CD4-positive, CD25-positive, alpha-beta regulatory T cell (primary cell): ENCODE results near the gene METTL9. TPM values are rescaled to one million over a fixed set of nuclear protein-coding genes. Genes with fewer than 3 reads are reported as not detected.

ENCODE experiments used
- ATAC-seq, 2 donors: fragments of 150-1000 bp; cut with Tn5 transposase; one replicate each; pipeline ENCODE4 v1.10.0; 2021; ENCODE audit warnings: low read depth in 2 of 2, moderate number of reproducible peaks in 2 of 2, moderate library complexity in 1 of 2
- DNase-seq, 3 donors: peaks; one replicate each; pipeline versions ENCODE4 v3.0.0 to v3.0.0-alpha.2; 2012 to 2022; ENCODE audit warnings: mixed read lengths in 1 of 3
- H3K27ac ChIP-seq: one replicate; pipeline ENCODE4 v1.7.0; 2013; ENCODE audit warnings: mild to moderate bottlenecking, low read length; ENCODE audit not compliant: insufficient read depth, poor library complexity, severe bottlenecking
- H3K27me3 ChIP-seq: one replicate; pipeline ENCODE4 v1.7.0; 2013; ENCODE audit warnings: low read length; ENCODE audit not compliant: control insufficient read depth, insufficient read depth
- H3K36me3 ChIP-seq: one replicate; pipeline ENCODE4 v1.7.0; 2013; ENCODE audit warnings: mild to moderate bottlenecking, low read length, moderate library complexity; ENCODE audit not compliant: control insufficient read depth, insufficient read depth
- H3K4me1 ChIP-seq: 2 replicates; pipeline ENCODE4 v1.7.0; 2013; ENCODE audit warnings: mild to moderate bottlenecking, low read length; ENCODE audit not compliant: insufficient read depth, control insufficient read depth, poor library complexity, severe bottlenecking
- H3K4me3 ChIP-seq: one replicate; pipeline ENCODE4 v1.7.0; 2013; ENCODE audit warnings: low read depth, mild to moderate bottlenecking, low read length, moderate library complexity
- H3K9me3 ChIP-seq, 2 experiments: 1 replicate in 1 of 2; 2 replicates in 1 of 2; pipeline ENCODE4 v1.7.0; 2013; ENCODE audit warnings: low read length in 2 of 2, mild to moderate bottlenecking in 1 of 2, moderate library complexity in 1 of 2; ENCODE audit not compliant: control insufficient read depth in 2 of 2
- H3K27ac Mint-ChIP-seq, 3 donors: one replicate each; pipeline ENCODE4 v1.8.0; 2020 to 2022; ENCODE audit warnings: mild to moderate bottlenecking in 3 of 3, mixed read lengths in 3 of 3, moderate library complexity in 2 of 3
- H3K27me3 Mint-ChIP-seq: one replicate; pipeline ENCODE4 v1.8.0; 2022; ENCODE audit warnings: mild to moderate bottlenecking, mixed read lengths
- H3K36me3 Mint-ChIP-seq: one replicate; pipeline ENCODE4 v1.8.0; 2020; ENCODE audit warnings: mixed read lengths
- H3K4me1 Mint-ChIP-seq, 4 donors: one replicate each; pipeline ENCODE4 v1.8.0; 2020 to 2022; ENCODE audit warnings: mixed read lengths in 4 of 4, mild to moderate bottlenecking in 1 of 4
- H3K4me3 Mint-ChIP-seq, 4 donors: one replicate each; pipeline ENCODE4 v1.8.0; 2020 to 2022; ENCODE audit warnings: mild to moderate bottlenecking in 4 of 4, mixed read lengths in 4 of 4, moderate library complexity in 3 of 4
- H3K9me3 Mint-ChIP-seq, 7 donors: one replicate each; pipeline ENCODE4 v1.8.0; 2020 to 2022; ENCODE audit warnings: mixed read lengths in 7 of 7, mild to moderate bottlenecking in 3 of 7, moderate library complexity in 2 of 7
- polyA plus RNA-seq, 4 donors: library from polyadenylated mRNA; unstranded; fragments of 300-500 nt; fragmentation: Illumina TruSeq; gene quantifications; one replicate each; pipeline ENCODE4 v1.2.3, GENCODE V29; 2021
- total RNA-seq: library from RNA; stranded (reverse); gene quantifications from one replicate; pipeline ENCODE4 v1.2.3, GENCODE V29; 2022

The METTL9 gene
- total and polyA plus RNA-seq, 5 donors from 2014 or later, result 69.9 to 141 (median 116) TPM

DNA sequence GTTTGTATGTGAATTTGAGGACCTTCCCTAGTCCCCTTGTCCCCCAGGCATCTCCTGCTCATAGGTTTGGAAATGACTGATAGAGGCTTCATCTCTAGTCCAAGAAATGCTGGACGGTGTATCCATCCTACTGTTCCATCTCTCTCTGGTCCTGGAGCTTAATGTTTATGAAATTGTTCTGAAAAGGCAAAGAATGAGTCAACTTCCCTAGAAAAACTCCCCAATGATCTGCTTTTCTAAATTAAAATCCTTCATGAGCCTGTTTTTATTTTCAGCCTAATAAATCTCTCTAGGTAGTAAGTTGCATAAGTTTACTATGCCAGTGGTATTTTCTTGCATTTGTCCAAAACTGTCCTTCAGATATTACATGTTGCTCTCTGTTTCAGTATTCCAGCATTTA, 55.1 kb downstream of the METTL9 start:
- DNase-seq, result no peak
- no peak for ATAC-seq
- Mint-ChIP-seq H3K27me3 (no peaks in the 10 kb centered on the region), H3K36me3 (peaks cover 12% of the 10 kb centered on the region), H3K9me3 (no peaks in the 10 kb centered on the region), H3K4me3 (no peak overlapping the region), H3K4me1 (peaks cover 18 to 38% (median 24%) of the 10 kb centered on the region in 4 donors), H3K27ac (peak overlapping the region in 1 of 3 donors; percentile 22)
- no peak overlapping the region for H3K4me3 ChIP-seq
- H3K36me3 ChIP-seq, result peaks cover 20% of the 10 kb centered on the region
- H3K27ac ChIP-seq, result no peak overlapping the region
- H3K27me3 ChIP-seq, result no peaks in the 10 kb centered on the region
- peaks cover 11% of the 10 kb centered on the region for H3K4me1 ChIP-seq
- no peaks in the 10 kb centered on the region for H3K9me3 ChIP-seq

DNA sequence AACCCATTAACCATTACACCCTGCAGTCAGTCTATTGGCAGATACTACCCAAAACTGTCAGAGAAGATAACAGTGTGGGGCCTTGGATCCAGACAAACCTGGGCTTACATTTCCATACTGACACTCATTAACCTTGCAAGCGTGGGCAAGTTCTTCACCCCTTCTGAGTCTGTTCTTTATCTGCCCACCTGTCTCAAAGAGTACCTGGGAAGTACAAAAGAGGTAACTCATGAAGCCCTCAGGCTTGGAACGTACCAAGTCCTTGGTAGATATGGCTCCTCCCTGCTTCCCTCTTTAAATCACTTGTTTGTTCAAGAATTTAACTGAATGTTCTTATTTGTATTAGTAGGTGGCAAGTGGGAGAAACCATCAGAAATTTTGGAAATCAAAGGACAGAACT, 55.5 kb downstream of the METTL9 start:
- Histone ChIP-seq H3K27ac (no peak overlapping the region), H3K4me1 (peaks cover 11% of the 10 kb centered on the region), H3K36me3 (peaks cover 20% of the 10 kb centered on the region), H3K9me3 (no peaks in the 10 kb centered on the region), H3K4me3 (no peak overlapping the region), H3K27me3 (no peaks in the 10 kb centered on the region)
- peaks cover 22 to 39% (median 26%) of the 10 kb centered on the region in 4 donors for H3K4me1 Mint-ChIP-seq
- H3K4me3 Mint-ChIP-seq, result no peak overlapping the region
- ATAC-seq (no peak), DNase-seq (no peak)
- peaks cover 12% of the 10 kb centered on the region for H3K36me3 Mint-ChIP-seq
- no peaks in the 10 kb centered on the region for H3K9me3 Mint-ChIP-seq
- H3K27ac Mint-ChIP-seq, result peak overlapping the region in 2 of 3 donors; percentile 22 to 66
- no peaks in the 10 kb centered on the region for H3K27me3 Mint-ChIP-seq

DNA sequence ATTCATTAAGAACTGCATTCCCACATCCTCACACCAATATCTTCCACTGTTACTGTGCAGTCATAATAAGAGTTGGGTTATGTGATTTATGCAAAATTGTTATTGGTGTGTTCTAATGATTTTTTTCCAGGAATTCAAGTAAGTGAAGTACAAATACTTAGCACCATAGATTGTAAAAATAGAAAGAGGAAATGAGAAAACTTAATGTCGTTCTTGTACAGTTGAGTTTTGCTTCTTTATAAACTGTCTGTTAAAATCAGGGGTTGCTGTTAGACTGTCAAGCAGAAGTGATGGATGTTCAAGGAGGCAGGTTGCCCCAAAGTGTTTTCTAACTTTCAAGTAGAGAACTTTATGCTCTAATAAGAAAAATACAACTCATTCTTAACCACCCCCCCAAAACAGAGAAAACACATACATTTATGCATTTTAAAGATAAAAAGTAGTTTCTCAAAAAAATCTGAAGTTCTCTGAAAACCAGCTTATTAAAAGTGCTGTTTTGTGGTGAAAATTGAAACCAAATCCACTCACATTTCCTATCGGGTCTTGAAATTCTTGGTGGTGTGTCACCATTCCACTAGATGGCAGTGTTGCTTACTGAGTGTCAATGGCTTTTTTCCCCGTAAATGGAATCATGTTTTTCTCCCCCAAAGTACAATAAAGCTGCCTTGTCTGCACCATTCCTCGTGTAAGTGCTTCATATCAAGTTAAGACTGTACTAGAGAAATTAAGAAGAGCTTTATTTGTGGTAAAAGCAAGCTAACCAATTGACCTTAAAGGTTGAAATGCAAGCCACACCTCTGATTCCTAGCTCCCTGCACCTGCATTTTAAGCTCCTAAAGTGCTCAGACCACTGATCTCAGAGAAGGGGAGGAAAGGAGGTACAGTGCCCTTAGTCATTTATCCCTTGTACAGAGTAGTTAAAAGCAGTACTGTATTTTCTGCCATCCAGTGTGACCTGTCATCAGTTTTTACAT, 57.7 kb downstream of the METTL9 start:
- DNase-seq (peak; percentile 39 to 76 (median 64)), ATAC-seq (peak in 1 of 2 donors; percentile 27)
- Mint-ChIP-seq H3K27ac (peak overlapping the region; percentile 33 to 85 (median 66)), H3K9me3 (no peaks in the 10 kb centered on the region), H3K36me3 (peaks cover 12% of the 10 kb centered on the region), H3K27me3 (no peaks in the 10 kb centered on the region), H3K4me3 (peak overlapping the region in 2 of 4 donors; percentile 32 to 55), H3K4me1 (peaks cover 28 to 52% (median 40%) of the 10 kb centered on the region in 4 donors)
- Histone ChIP-seq H3K36me3 (peaks cover 20% of the 10 kb centered on the region), H3K9me3 (no peaks in the 10 kb centered on the region), H3K27ac (peak overlapping the region; percentile 54), H3K4me3 (peak overlapping the region; percentile 63), H3K4me1 (peaks cover 23% of the 10 kb centered on the region), H3K27me3 (no peaks in the 10 kb centered on the region)

DNA sequence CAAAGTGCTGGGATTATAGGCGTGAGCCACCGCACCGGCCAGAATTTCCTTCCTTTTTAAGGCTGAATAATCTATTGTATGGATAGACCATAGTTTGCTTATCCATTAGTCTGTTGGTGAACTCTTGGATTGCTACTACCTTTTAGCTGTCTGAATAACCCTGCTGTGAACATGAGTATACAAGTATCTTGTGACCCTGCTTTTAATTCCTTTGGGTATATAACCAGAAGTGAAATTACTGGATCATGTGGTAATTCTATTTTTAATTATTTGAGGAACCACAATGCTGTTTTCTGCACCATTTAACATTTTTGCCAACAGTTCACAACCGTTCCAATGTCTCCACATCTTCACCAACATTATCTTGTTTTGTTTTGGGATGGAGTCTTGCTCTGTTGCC, 59.7 kb downstream of the METTL9 start:
- Histone ChIP-seq H3K4me1 (peaks cover 28% of the 10 kb centered on the region), H3K27me3 (no peaks in the 10 kb centered on the region), H3K36me3 (peaks cover 16% of the 10 kb centered on the region), H3K4me3 (no peak overlapping the region), H3K9me3 (no peaks in the 10 kb centered on the region), H3K27ac (no peak overlapping the region)
- H3K4me3 Mint-ChIP-seq, result no peak overlapping the region
- H3K36me3 Mint-ChIP-seq, result peaks cover 12% of the 10 kb centered on the region
- H3K27ac Mint-ChIP-seq, result peak overlapping the region in 1 of 3 donors; percentile 43
- ATAC-seq (no peak), DNase-seq (no peak)
- peaks cover 9% of the 10 kb centered on the region for H3K27me3 Mint-ChIP-seq
- peaks cover 32 to 57% (median 45%) of the 10 kb centered on the region in 4 donors for H3K4me1 Mint-ChIP-seq
- H3K9me3 Mint-ChIP-seq, result no peaks in the 10 kb centered on the region

DNA sequence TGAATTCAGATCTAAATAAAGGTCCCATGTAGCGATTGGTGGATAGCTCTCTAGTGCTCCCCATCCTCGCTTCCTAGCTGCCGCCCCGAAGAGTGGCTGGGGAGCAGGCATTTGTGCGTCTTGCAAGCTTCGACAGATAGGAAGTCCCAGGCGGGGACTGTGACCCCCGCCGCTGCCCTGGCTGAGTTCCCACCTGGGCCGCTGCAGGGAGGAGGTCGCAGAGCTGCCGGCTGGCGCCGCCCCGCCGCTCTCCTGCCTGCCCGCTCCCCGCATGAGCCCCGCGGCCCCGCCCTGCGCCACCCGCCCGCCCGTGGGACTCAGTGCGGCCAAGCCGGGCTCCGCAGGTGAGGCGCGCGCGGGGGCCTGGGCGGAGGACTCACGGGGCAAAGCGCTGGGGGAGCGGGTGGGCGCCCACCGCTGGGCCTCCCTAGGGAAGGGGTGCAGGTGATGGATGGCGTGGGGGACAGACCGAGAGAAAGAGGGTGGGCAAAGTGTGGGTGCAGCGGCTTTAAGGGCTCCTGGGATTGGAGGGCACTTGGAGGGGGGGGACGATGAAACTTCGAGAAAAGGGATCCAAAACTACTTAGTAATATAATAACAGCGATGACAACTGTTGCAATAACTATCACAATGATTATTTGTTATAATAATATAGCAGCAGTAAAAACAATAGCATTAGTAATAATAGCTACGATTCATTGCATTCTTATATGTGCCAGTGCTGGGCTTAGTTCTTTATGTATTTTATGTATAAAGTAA, 64.7 kb downstream of the METTL9 start, which contains the start of gene OTOA:
Gene OTOA, plus strand, starts transcription at position 80 of the 759 bp plus-strand sequence. CDS start 14,547 bp downstream, outside the sequence.
- Mint-ChIP-seq H3K4me3 (peak within 1 kb of the TSS; percentile 63 to 85 (median 72)), H3K36me3 (no peaks in the 10 kb centered on the region), H3K9me3 (no peaks in the 10 kb centered on the region), H3K27ac (no peak within 1 kb of the TSS), H3K27me3 (peaks cover 20% of the 10 kb centered on the region), H3K4me1 (peaks cover 12 to 35% (median 26%) of the 10 kb centered on the region in 4 donors)
- H3K9me3 ChIP-seq, result no peaks in the 10 kb centered on the region
- H3K36me3 ChIP-seq, result no peaks in the 10 kb centered on the region
- peak; percentile 39 to 55 for ATAC-seq
- no peak within 1 kb of the TSS for H3K4me3 ChIP-seq
- DNase-seq, result peak in 2 of 3 donors; percentile 8 to 17
- H3K4me1 ChIP-seq, result peaks cover 19% of the 10 kb centered on the region
- H3K27ac ChIP-seq, result no peak within 1 kb of the TSS
- H3K27me3 ChIP-seq, result no peaks in the 10 kb centered on the region

DNA sequence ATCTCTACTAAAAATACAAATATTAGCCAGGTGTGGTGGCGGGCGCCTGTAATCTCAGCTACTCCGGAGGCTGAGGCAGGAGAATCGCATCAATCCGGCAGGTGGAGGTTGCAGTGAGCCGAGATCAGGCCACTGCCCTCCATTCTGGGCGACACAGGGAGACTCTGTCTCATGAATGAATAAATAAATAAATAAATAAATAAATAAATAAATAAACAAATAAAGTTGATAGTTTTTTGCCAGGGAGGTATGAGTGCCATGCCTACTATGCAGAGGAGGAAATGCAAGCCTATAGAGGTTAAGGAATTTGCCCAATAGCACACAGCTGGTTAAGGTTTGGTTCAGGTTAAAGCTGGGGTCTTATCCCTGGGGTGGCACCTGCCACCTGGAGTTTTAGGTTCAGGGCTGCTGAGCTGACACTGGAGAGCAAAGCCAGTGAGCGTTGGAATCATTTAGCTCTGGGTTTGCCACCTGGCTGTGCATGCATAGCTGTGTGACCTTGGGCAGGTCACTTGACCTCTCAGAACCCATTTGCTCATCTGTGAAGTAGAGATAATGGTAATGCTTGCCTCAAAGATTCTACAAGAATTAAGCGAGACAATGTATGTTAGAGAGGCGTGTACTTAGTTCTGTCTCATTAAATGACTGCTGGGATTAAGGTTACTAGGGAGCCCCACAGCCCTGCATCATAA, 65.6 kb downstream of the METTL9 start:
- no peak overlapping the region for H3K4me3 ChIP-seq
- H3K27ac ChIP-seq, result no peak overlapping the region
- H3K36me3 ChIP-seq, result no peaks in the 10 kb centered on the region
- DNase-seq (no peak), ATAC-seq (no peak)
- H3K27me3 ChIP-seq, result no peaks in the 10 kb centered on the region
- Mint-ChIP-seq H3K4me3 (no peak overlapping the region), H3K4me1 (peaks cover 12 to 31% (median 22%) of the 10 kb centered on the region in 4 donors), H3K27me3 (peaks cover 21% of the 10 kb centered on the region), H3K36me3 (no peaks in the 10 kb centered on the region), H3K9me3 (no peaks in the 10 kb centered on the region), H3K27ac (no peak overlapping the region)
- peaks cover 19% of the 10 kb centered on the region for H3K4me1 ChIP-seq
- H3K9me3 ChIP-seq, result no peaks in the 10 kb centered on the region

DNA sequence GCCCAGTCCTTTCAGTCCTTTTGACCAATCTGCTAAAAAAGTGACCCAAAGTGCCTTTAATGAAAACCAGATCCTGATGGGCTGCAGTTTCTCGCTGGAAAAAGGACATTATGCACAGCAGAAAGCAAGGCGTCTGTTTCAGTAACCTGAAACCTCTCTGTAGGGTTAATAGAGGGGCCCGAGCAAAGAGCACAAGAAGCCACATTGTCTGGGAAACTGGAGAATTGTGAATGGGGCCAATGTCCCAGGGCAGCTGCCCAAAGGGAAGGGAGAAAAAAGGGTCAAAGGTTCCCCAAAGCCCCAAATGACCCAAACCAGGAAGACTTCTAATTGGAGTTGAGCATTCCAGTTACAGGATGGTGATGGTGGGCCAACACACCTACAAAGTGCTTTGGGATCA, 67.4 kb downstream of the METTL9 start:
- no peak overlapping the region for H3K4me3 Mint-ChIP-seq
- no peaks in the 10 kb centered on the region for H3K9me3 Mint-ChIP-seq
- H3K4me1 Mint-ChIP-seq, result peaks cover 2 to 17% (median 11%) of the 10 kb centered on the region in 4 donors
- H3K27me3 Mint-ChIP-seq, result peaks cover 37% of the 10 kb centered on the region
- H3K4me3 ChIP-seq, result no peak overlapping the region
- ATAC-seq, result no peak
- peaks cover 9% of the 10 kb centered on the region for H3K4me1 ChIP-seq
- H3K36me3 Mint-ChIP-seq, result no peaks in the 10 kb centered on the region
- no peaks in the 10 kb centered on the region for H3K27me3 ChIP-seq
- no peaks in the 10 kb centered on the region for H3K9me3 ChIP-seq
- no peak overlapping the region for H3K27ac ChIP-seq
- no peaks in the 10 kb centered on the region for H3K36me3 ChIP-seq
- no peak overlapping the region for H3K27ac Mint-ChIP-seq
- DNase-seq, result no peak
